Measurements from ENCODE around the gene SPTLC3. TPM values are rescaled to one million over a fixed set of nuclear protein-coding genes. Genes with fewer than 3 reads are reported as not detected.

The SPTLC3 gene
- total RNA-seq, 2 experiments from 2014 or later = not detected

DNA sequence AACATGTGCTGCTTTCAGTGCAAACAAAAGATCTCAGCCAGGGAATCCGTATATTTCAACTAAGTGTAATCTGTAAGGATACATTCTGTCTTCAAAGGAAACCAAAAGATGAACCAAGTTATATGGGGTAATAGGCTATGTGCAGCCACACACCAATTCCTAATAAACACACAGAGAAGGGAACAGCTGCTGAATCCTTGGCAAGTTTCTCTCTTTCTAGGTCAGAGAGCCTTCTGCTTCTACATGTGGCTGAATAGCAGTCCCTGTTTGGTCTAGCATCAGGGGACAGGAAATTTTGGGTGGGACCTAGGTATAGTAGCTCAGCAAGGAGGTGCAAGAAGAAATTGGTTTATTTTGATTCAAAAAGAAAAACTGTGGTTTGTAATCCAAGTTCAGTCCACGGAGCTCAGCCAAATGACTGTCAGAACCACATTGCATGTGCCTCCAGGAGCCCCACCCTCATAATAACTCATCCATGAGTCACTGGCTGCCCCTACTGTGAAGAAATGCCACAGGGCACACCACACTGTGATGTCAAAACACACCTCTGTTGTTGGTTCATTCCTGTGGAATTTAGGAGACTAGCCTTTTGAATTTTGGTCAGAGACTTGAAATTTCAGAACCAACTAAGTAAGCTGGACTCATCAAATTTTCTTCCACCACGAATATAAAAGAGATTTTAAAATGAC, 21.1 kb downstream of the SPTLC3 start:
- no peak overlapping the region for H3K27ac Mint-ChIP-seq
- POLR2A ChIA-PET = no interaction called here
- DNase-seq = no peak
- CTCF ChIA-PET = no interaction called here
- no peaks in the 10 kb centered on the region for H3K36me3 Mint-ChIP-seq (ENCODE audit: low read depth)
- no peak overlapping the region for H3K4me3 Mint-ChIP-seq
- no peaks in the 10 kb centered on the region for H3K27me3 Mint-ChIP-seq
- H3K9me3 Mint-ChIP-seq = no peaks in the 10 kb centered on the region
- no peaks in the 10 kb centered on the region for H3K4me1 Mint-ChIP-seq

DNA sequence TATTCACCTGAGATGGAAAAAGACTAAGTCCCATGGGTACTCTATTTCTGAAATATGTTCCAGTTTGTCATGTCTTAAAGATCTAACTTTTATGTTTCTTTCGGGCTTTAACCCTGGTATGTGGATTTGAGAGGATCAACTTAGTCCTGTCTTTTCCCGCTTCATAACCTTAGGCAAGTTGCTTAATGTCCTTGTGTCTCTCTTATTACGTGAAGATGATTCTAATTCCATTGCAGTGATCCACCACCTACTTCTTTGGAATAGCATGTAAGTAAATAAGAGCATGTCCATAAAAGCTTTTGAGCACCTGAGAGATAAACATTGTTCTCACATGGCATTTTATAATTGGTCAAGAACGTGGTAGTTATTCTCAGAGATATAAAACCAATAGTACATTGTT, 23.0 kb downstream of the SPTLC3 start:
- no peaks in the 10 kb centered on the region for H3K27me3 Mint-ChIP-seq

DNA sequence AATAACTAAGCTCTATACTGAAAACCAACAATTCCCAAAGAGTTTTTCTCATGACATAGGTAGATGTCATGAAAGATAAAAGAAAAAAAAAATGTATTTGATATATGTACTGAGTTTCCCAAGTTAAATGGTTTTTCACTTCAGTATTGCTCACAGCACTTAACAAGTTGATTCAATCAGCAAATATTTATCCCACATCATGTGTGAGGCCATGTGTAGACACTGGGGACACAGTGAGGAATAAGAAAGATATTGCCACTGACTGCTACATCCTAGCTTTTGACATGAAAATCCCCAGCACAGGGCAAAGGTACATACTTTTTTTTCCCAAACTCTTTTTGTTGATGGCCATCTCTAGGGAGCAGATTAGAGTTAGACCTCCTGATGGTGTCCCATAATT, 25.3 kb downstream of the SPTLC3 start:
- H3K9me3 Mint-ChIP-seq = no peaks in the 10 kb centered on the region
- no peaks in the 10 kb centered on the region for H3K27me3 Mint-ChIP-seq
- no peak for DNase-seq
- no peaks in the 10 kb centered on the region for H3K36me3 Mint-ChIP-seq (ENCODE audit: low read depth)
- ChIA-PET CTCF (no interaction called here), POLR2A (no interaction called here)
- no peaks in the 10 kb centered on the region for H3K4me1 Mint-ChIP-seq
- no peak overlapping the region for H3K27ac Mint-ChIP-seq
- H3K4me3 Mint-ChIP-seq = no peak overlapping the region

More for the DNA sequence above, 23.0 kb downstream of the SPTLC3 start:
- DNase-seq = no peak
- no peaks in the 10 kb centered on the region for H3K36me3 Mint-ChIP-seq (ENCODE audit: low read depth)
- no peaks in the 10 kb centered on the region for H3K4me1 Mint-ChIP-seq
- H3K27ac Mint-ChIP-seq = no peak overlapping the region
- no peak overlapping the region for H3K4me3 Mint-ChIP-seq
- POLR2A ChIA-PET = no interaction called here
- CTCF ChIA-PET = no interaction called here
- no peaks in the 10 kb centered on the region for H3K9me3 Mint-ChIP-seq

DNA sequence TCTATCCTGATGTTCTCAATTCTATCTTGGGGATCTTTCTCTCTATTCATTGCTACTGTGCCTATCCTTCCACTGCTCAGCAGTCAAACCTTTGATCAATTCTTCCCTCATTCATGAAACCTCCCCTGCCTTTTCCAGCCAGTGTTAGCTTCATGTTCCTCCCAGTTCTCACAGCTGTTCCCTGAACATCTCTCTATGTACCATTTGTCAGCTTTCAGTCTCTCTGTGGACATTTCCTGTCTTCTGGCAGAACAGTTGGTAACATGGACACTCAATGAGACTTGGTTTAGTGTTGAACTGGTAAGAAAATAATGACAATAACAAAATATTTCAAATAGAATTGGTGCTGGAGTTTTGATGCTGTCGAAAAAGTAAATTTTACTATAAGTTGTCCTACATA, 26.2 kb downstream of the SPTLC3 start:
- no peaks in the 10 kb centered on the region for H3K9me3 Mint-ChIP-seq
- H3K27ac Mint-ChIP-seq = no peak overlapping the region
- POLR2A ChIA-PET = no interaction called here
- no peaks in the 10 kb centered on the region for H3K27me3 Mint-ChIP-seq
- CTCF ChIA-PET = no interaction called here
- no peaks in the 10 kb centered on the region for H3K4me1 Mint-ChIP-seq
- H3K36me3 Mint-ChIP-seq (ENCODE audit: low read depth) = no peaks in the 10 kb centered on the region
- DNase-seq = no peak
- H3K4me3 Mint-ChIP-seq = no peak overlapping the region

DNA sequence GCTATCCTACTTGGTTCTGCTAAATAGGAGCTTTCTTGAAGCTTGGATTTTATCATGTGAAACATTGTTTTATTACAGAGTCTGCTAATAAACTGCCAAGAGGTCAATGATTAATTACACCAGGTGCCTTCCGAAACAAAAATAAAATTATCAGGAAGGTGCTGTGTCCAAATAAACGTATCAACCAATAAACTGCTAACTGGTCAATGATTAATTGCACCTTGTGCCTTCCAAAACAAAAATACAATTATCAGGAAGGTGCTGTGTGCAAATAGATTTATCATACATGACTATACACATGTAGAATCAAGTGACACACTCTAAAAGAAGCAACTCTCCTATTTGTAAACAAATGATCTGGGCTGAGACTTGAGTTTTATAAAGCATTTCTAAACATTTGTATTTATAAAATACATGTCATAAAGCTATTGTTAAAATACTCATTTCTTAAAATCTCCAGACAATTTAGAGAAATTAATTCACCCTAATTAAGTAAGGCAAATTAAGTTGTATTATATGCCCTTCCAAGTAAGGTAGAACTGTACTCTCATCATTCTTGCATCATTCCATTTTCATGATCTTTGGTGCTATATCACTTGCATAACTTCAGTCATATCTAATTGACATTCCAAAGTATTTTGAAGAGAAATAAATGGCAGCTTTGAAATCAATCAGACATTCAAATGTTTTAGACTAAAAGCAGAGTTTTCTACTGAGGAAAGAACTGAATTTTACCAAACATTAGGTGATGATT, 26.8 kb downstream of the SPTLC3 start:
- ChIA-PET CTCF (no interaction called here), POLR2A (no interaction called here)
- Mint-ChIP-seq H3K9me3 (no peaks in the 10 kb centered on the region), H3K4me3 (no peak overlapping the region), H3K4me1 (no peaks in the 10 kb centered on the region), H3K27ac (no peak overlapping the region), H3K36me3 (ENCODE audit: low read depth) (no peaks in the 10 kb centered on the region), H3K27me3 (no peaks in the 10 kb centered on the region)
- no peak for DNase-seq

DNA sequence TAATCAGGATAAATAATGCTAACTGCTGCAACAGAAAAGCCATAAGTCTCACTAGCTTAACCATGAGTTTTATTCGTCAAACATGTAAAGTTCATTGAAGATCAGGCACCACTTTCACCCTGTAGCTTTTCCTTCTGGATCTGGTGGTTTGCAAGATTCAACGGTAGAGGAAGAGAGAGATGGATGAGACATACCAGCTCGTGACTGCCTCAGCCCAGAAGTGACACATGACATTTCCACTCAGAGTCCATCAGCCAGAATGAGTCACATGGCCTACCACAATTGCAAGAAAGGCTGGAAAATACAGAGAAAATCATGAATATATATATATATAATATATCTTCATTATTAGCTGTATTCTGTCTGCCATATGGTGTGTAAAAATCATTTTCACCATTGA, 29.0 kb downstream of the SPTLC3 start:
- Mint-ChIP-seq H3K9me3 (no peaks in the 10 kb centered on the region), H3K4me3 (no peak overlapping the region), H3K36me3 (ENCODE audit: low read depth) (no peaks in the 10 kb centered on the region), H3K27ac (no peak overlapping the region), H3K27me3 (no peaks in the 10 kb centered on the region), H3K4me1 (no peaks in the 10 kb centered on the region)
- DNase-seq = no peak
- ChIA-PET CTCF (interaction anchor here (0.6 kb wide), 1 partner anchor 512 kb away, joined by 3 read pairs; no protein-coding TSS in a partner anchor), POLR2A (no interaction called here)

DNA sequence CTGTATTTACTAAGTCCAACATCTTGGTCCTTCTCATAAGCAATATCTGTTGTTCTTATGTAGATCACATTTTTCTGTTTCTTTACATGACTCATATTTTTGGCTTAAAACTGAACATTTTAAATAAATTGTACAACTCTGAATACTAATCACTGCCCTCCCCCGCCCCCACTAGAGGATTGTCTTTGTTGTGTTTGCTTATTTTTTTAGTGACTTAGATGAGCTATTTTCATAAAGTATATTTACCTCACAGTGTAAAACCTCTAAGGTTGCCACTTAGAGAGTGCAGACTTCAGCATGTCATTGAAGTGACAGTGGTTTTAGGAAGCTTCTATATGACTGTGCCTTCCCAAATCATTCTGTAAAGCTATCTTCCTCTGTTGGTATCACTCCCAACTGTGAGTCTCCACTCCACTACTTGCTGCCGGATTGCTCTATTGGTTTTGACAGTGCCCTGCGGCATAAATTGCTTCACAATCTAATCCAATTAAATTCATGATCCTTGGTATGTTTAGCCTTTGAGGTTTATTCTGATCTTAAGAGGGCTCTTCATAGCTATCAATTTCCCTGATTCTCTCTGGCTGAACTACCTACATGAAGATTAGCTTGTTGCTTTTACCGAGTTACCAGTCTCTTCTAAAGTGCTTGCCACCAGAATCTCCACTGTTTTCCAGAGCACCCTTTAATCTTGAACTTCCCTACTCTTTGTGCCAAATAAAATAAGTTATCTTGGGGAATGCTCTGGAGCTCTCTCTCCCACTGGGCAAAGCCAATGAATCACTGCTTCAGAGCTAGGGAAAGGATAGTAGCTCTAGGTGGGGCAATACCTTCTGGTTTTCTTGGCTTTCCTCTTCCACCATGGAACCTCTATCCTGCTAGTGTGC, 33.0 kb downstream of the SPTLC3 start:
- H3K36me3 Mint-ChIP-seq (ENCODE audit: low read depth) = no peaks in the 10 kb centered on the region
- DNase-seq = no peak
- ChIA-PET CTCF (no interaction called here), POLR2A (no interaction called here)
- H3K27me3 Mint-ChIP-seq = no peaks in the 10 kb centered on the region
- H3K9me3 Mint-ChIP-seq = no peaks in the 10 kb centered on the region
- H3K27ac Mint-ChIP-seq = no peak overlapping the region
- no peaks in the 10 kb centered on the region for H3K4me1 Mint-ChIP-seq
- H3K4me3 Mint-ChIP-seq = no peak overlapping the region

DNA sequence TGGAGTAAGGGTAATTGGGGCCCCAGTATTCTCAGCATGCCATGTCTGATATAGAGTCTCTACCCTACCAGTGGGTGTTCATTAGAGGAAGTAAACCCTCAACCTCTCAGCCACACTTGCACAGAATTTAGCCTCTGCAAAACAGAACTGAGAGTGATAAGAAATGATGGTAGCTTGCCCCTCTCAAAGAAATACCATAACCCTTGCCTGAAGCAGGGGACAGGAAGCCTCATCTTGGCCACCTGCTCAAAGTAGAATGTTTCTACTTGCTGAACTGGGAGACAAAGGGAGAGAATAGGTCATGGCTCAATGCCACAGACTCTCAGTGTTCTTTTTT, 33.7 kb downstream of the SPTLC3 start:
- Mint-ChIP-seq H3K4me3 (no peak overlapping the region), H3K4me1 (no peaks in the 10 kb centered on the region), H3K27me3 (no peaks in the 10 kb centered on the region), H3K9me3 (no peaks in the 10 kb centered on the region), H3K27ac (no peak overlapping the region), H3K36me3 (ENCODE audit: low read depth) (no peaks in the 10 kb centered on the region)
- DNase-seq = no peak
- POLR2A ChIA-PET = no interaction called here
- CTCF ChIA-PET = no interaction called here

DNA sequence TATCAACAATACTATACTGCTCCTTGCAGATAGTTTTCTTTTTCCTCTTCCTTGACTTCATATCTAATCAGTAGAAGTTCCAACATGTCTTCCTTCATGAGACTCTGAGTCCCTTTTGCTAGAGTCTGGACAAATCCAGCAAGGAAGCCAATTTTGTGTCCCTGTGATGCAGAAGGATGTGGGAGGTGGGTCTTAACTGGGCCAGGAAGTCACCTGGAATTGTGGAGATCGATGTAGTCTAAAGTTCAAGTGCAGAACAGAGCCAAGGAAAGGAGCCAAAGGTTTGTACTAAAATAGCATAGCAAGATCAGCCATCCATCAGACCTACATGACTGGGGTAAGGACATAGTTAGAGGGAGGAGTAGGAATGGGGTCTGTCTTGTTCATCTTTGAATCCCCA, 37.6 kb downstream of the SPTLC3 start:
- ChIA-PET CTCF (no interaction called here), POLR2A (no interaction called here)
- Mint-ChIP-seq H3K4me3 (no peak overlapping the region), H3K27me3 (no peaks in the 10 kb centered on the region), H3K27ac (no peak overlapping the region), H3K36me3 (ENCODE audit: low read depth) (no peaks in the 10 kb centered on the region), H3K4me1 (no peaks in the 10 kb centered on the region), H3K9me3 (no peaks in the 10 kb centered on the region)
- DNase-seq = no peak

DNA sequence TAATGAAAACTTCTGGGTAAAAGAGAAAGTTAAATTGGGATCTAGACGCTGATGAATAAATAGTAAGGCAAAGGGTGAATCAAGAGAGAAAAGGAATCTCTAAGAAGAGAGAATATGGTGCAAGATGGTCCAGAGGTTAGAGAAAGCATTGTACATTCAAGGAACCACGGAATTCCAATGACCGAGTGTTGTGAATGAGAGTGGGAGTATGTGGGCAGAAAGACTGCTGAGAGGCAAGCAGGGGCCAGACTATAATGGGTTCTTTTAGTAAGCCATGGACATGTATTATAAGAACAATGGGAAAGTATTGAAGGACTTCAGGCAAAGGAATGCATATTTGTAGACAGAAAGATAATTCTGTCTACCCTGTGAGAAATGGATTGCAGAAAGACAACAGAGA, 45.2 kb downstream of the SPTLC3 start:
- no peak overlapping the region for H3K27ac Mint-ChIP-seq
- H3K9me3 Mint-ChIP-seq = peaks cover 2% of the 10 kb centered on the region

DNA sequence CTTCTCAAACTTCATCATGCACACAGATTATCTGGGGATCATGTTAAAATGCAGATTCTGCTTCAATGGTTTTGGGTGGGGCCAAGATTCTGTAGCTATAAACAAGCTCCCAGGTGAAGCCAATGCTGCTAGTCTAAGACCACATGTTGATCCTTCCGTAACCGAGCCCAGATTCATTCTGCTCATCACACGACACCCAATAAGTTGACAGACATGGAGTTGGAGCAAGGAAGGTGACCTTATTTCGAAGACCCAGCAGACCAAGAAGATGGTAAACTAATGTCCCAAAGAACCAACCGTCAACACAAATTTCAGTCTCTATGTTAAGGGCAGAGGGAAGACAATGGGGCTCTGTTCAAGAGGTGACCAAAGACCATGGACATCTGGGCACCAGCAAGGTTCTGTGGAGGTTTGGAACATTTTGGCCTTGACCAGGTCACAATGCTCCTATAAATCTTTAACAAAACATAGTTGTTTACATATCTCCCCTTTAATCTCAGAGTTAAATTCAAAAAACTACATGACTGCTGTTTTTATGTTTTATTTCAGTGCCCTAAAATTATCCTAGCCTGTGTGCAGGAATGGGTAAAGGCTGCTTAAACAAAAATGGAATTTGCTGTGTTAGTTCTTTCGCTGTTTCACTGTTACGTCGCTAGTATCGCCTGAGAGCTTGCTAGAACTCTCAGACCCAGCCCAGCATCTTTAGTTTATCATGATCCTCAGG, 50.1 kb downstream of the SPTLC3 start:
- CTCF ChIA-PET = no interaction called here

More for the DNA sequence above, 45.2 kb downstream of the SPTLC3 start:
- no peak for DNase-seq
- ChIA-PET POLR2A (no interaction called here), CTCF (no interaction called here)
- Mint-ChIP-seq H3K27me3 (no peaks in the 10 kb centered on the region), H3K36me3 (ENCODE audit: low read depth) (no peaks in the 10 kb centered on the region), H3K4me1 (no peaks in the 10 kb centered on the region), H3K4me3 (no peak overlapping the region)

DNA sequence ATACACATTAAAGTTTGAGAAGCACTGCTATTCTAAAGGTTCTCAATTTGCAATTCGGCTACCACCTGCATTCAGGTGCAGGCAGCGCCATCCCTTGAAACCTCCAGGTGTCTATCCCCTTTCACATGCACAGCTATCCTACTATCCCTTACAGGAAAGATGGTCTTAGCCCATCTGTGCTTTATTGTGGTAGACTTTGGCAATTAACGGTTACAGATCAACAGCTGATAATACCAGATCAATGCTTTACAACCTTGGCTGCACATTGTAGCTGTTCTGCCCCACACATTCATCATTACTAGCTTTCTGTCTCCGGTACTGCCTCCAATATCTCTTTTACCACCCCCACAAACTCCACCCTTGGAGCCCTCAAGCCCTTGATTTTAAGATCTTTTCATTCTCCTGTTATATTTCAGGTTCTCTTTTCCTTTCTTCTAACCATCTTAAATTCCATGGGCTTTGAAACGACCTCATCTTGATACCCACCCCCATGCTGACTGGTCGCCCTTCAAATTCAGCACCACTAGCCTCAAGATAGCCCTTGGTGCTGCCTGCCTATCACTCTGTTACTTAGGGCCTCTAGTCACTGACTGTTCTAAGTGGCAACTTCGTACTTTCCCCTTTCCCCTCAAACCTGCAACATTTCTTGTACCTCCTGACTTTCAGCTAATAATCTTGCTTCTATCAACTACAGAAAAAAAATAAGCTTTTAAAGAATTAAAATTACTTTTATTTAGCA, 50.8 kb downstream of the SPTLC3 start:
- ChIA-PET POLR2A (no interaction called here), CTCF (interaction anchor here (1.0 kb wide), 1 partner anchor 45 kb away, joined by 3 read pairs; no protein-coding TSS in a partner anchor)
- DNase-seq = no peak
- H3K9me3 Mint-ChIP-seq = no peaks in the 10 kb centered on the region
- H3K27ac Mint-ChIP-seq = no peak overlapping the region
- H3K36me3 Mint-ChIP-seq (ENCODE audit: low read depth) = no peaks in the 10 kb centered on the region
- no peaks in the 10 kb centered on the region for H3K4me1 Mint-ChIP-seq
- H3K27me3 Mint-ChIP-seq = no peaks in the 10 kb centered on the region
- no peak overlapping the region for H3K4me3 Mint-ChIP-seq

More for the DNA sequence above, 50.1 kb downstream of the SPTLC3 start:
- H3K4me3 Mint-ChIP-seq = no peak overlapping the region
- no peaks in the 10 kb centered on the region for H3K27me3 Mint-ChIP-seq
- no peaks in the 10 kb centered on the region for H3K9me3 Mint-ChIP-seq
- POLR2A ChIA-PET = no interaction called here
- no peak for DNase-seq
- no peaks in the 10 kb centered on the region for H3K4me1 Mint-ChIP-seq
- no peak overlapping the region for H3K27ac Mint-ChIP-seq
- H3K36me3 Mint-ChIP-seq (ENCODE audit: low read depth) = no peaks in the 10 kb centered on the region
